ENCODE data around the gene MAP3K7CL. TPM values are rescaled to one million over a fixed set of nuclear protein-coding genes. Genes with fewer than 3 reads are reported as not detected.

Gene MAP3K7CL
- total RNA-seq, 1 donor = 119 TPM

DNA sequence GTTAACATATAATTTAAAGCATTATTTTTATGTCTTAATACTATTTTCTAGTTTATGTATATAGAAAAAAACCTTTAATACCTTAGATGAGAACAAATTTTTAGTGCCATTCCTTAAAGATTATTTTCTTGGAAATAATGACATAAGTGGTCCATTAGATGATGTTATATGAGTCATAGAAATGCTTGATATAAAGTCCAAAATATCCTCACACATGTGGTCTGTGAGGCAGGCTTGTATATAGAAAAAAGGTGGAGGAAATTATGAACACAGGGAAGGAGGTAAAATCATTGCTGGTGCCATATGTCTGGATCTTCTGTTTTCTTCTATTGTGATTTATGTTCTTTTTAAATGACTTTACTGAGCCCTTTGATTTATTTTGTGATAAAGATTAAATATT, 79.3 kb downstream of the MAP3K7CL start:
- Histone ChIP-seq H3K4me3 (ENCODE audit: low read length) (no peak overlapping the region), H3K9me3 (ENCODE audit: low read depth, low read length) (no peaks in the 10 kb centered on the region), H3K27me3 (ENCODE audit: insufficient read depth, low read length) (no peaks in the 10 kb centered on the region), H3K4me1 (ENCODE audit: insufficient read depth, low read length) (peaks cover 18% of the 10 kb centered on the region)

DNA sequence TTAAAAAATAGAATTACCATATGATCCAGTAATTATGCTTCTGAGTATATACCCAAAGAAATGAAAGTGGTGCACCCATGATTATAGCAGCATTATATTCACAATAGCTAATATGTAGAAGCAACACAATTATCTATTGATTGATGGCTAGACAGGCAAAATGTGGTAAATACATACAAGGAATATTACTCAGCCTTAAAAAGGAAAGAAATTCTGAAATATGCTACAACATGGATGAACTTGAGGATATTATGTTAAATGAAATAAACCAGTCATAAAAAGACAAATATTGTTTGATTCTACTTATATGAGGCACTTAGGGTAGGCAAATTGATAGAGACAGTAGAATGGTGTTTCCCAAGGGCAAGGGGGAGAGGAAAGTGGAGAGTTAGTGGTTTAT, 80.8 kb downstream of the MAP3K7CL start:
- Histone ChIP-seq H3K4me3 (ENCODE audit: low read length) (no peak overlapping the region), H3K9me3 (ENCODE audit: low read depth, low read length) (no peaks in the 10 kb centered on the region), H3K27me3 (ENCODE audit: insufficient read depth, low read length) (no peaks in the 10 kb centered on the region), H3K4me1 (ENCODE audit: insufficient read depth, low read length) (peaks cover 18% of the 10 kb centered on the region)

DNA sequence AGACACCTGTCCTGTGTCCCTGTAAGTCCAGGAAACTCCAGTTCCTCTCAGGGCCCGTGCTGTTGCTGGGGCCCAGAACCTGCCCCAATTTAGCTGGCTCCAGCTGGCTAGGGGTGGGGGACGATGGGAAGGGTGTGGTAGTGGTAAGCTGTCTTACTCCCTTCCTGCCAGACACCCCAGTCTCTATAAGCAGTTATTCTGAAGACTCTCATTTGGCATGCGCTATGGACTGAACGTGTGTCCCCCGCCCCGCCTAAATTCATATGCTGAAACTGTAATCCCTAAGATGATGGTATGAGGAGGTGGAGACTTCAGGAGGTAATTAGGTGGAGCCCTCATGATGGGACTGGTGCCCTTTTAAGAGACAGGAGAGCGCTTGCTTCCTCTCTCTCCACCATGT, 82.0 kb downstream of the MAP3K7CL start:
- peaks cover 26% of the 10 kb centered on the region for H3K4me1 ChIP-seq (ENCODE audit: insufficient read depth, low read length)
- H3K4me3 ChIP-seq (ENCODE audit: low read length) = no peak overlapping the region
- H3K9me3 ChIP-seq (ENCODE audit: low read depth, low read length) = no peaks in the 10 kb centered on the region
- no peaks in the 10 kb centered on the region for H3K27me3 ChIP-seq (ENCODE audit: insufficient read depth, low read length)

DNA sequence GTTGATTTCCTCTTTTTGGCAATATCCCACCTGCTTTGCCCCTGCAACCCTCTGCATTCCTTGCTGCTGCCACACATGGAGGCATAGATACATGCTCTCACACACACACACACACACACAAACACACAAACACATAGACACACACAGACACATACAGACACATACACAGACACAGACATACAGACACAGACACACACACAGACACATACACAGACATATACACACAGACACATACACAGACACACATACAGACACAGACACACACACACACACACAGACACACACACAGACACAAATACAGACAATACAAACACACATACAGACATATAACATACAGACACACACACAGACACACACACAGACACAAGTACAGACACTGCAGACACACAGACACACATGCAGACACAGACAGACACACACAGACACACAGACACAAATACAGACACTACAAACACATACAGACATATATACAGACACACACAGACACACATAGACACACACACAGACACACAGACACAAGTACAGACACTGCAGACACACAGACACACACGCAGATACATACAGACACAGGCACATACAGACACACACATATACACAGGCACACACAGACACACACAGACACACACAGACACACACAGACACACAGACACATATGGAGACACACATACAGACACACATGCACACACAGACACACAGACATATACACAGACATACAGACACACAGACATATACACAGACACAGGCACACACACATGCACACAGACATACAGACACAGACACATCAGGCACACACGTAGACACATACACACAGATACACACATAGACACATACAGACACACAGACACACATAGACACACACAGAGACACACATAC, 83.3 kb downstream of the MAP3K7CL start:
- Histone ChIP-seq H3K4me1 (ENCODE audit: insufficient read depth, low read length) (peaks cover 26% of the 10 kb centered on the region), H3K4me3 (ENCODE audit: low read length) (no peak overlapping the region), H3K27me3 (ENCODE audit: insufficient read depth, low read length) (no peaks in the 10 kb centered on the region), H3K9me3 (ENCODE audit: low read depth, low read length) (no peaks in the 10 kb centered on the region)

DNA sequence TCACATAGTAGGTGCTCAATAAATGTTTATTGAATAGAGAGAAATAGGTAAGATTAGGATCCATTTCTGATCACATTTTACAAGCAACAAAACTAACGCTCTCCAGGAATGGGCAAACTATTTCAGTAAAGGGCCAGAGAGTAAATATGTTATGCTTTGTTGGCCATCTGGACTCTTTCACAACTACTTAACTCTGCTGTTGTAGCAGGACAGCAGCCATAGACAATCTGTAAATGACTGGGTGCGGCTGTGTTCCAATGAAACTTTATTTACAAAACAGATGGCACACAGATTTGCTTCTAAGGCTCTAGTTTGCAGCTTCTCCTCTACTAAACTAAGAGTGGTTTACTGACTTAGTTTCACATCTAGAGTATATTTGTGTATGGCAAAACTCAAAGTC, 85.3 kb downstream of the MAP3K7CL start:
- no peaks in the 10 kb centered on the region for H3K9me3 ChIP-seq (ENCODE audit: low read depth, low read length)
- no peaks in the 10 kb centered on the region for H3K27me3 ChIP-seq (ENCODE audit: insufficient read depth, low read length)
- peaks cover 32% of the 10 kb centered on the region for H3K4me1 ChIP-seq (ENCODE audit: insufficient read depth, low read length)
- no peak overlapping the region for H3K4me3 ChIP-seq (ENCODE audit: low read length)

DNA sequence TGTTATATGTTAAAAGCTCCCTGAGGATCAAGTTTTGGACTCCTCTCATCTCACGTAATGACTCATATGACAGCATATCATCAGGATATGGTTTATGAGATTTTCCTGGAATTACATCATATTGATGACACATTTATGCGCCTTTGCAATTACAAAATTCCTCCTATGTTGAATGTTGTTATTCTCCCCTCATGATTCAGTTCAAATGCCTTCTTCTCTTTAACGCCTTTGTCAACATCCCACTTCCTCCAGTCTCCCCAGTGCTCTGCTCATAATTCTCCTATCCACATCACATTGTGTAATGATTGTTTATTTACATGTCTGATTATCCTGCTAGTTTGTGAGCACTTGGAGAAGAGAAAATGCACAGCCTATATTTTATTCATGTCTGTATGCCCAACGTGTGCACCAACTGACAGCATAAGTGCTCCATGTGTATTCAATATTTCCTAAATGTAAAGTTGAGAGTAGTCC, 87.4 kb downstream of the MAP3K7CL start:
- H3K4me1 ChIP-seq (ENCODE audit: insufficient read depth, low read length) = peaks cover 32% of the 10 kb centered on the region
- no peaks in the 10 kb centered on the region for H3K27me3 ChIP-seq (ENCODE audit: insufficient read depth, low read length)
- H3K9me3 ChIP-seq (ENCODE audit: low read depth, low read length) = no peaks in the 10 kb centered on the region
- no peak overlapping the region for H3K4me3 ChIP-seq (ENCODE audit: low read length)

DNA sequence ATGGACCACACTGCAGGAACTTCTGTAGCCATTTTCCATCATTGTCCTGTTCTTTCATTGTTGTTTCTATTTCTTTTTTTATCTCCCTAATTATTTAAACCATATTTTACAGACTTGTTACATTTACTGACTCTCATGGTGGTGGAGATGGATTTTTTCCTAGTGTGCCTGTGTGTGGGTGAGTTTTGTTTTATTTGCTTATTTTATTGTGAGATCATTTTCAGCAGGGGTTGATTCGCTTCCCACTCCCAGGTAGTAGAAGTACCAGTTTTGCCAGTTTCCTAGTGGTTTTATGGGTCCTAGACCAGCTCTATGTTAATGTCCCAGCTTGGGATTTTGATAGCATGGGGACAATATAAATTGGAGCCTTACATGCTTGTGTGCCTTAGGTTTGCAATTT, 88.3 kb downstream of the MAP3K7CL start:
- H3K4me1 ChIP-seq (ENCODE audit: insufficient read depth, low read length) = peaks cover 32% of the 10 kb centered on the region
- no peaks in the 10 kb centered on the region for H3K9me3 ChIP-seq (ENCODE audit: low read depth, low read length)
- no peaks in the 10 kb centered on the region for H3K27me3 ChIP-seq (ENCODE audit: insufficient read depth, low read length)
- no peak overlapping the region for H3K4me3 ChIP-seq (ENCODE audit: low read length)

DNA sequence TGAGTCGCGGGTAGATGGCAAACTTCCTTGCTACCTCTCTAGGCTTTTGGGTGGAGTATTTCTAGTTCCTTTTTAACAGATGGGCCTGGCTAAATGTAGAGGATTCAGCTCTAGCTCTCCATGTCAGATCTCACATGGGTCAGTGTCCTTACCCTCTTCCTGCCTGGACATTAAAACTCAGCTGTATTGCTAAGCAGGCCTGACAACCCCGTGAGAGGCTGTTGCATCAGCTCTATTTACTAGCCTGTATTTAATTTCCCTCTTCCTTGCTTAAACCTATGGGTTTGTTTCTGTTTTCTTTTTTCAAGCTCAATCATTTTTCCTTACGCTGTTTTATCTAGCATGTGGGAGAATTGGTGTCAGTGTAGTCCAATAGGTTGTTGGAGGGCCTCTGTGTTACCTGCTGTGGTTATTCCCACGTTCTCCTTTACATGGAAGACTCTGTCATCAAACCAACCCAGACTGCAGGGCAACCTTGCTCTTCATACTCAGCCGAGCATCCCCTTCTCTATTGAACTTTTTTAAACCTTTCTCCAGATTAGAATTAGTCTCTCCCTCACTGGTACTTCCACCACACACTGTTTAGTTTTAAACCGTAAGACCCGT, 88.8 kb downstream of the MAP3K7CL start:
- peaks cover 32% of the 10 kb centered on the region for H3K4me1 ChIP-seq (ENCODE audit: insufficient read depth, low read length)
- H3K9me3 ChIP-seq (ENCODE audit: low read depth, low read length) = no peaks in the 10 kb centered on the region
- H3K27me3 ChIP-seq (ENCODE audit: insufficient read depth, low read length) = no peaks in the 10 kb centered on the region
- H3K4me3 ChIP-seq (ENCODE audit: low read length) = no peak overlapping the region

DNA sequence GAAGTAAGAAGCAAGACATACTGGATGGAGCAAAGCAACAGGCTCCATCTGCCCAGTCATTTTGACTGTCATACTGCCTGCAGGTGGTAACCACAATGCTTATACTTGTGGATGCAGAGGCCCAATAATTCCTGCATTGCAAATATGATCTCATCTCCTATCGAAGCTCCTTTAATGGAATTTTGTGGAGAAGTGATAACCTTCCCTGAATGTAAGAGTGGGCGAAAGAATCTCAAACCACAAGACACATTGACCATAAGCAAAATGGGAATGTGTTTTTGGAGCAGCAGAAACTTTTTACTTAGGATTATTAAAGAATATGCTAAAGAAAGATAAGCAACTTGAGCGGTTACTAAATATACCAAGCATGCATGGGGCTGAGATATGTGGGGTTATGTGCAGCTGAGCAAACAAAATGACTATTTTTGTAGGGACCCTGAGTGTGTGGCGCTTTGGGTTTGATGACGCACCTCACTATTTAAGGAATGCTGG, 90.9 kb downstream of the MAP3K7CL start:
- H3K9me3 ChIP-seq (ENCODE audit: low read depth, low read length) = no peaks in the 10 kb centered on the region
- H3K27me3 ChIP-seq (ENCODE audit: insufficient read depth, low read length) = no peaks in the 10 kb centered on the region
- peaks cover 32% of the 10 kb centered on the region for H3K4me1 ChIP-seq (ENCODE audit: insufficient read depth, low read length)
- no peak overlapping the region for H3K4me3 ChIP-seq (ENCODE audit: low read length)

DNA sequence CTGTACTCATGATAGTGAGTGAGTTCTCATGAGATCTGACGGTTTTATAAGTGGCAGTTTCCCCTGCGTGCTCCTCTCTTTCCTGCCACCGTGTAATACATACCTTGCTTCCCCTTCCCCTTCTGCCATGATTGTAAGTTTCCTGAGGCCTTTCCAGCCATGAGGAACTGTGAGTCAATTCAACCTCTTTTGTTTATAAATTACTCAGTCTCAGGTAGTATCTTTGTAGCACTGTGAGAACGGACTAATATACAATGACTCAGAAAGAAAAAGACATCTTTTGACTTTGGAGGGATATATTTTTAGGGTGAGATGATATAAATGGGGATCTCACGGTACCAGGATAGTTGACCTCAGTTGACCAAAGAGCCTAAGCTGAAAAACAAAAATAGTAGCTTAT, 93.6 kb downstream of the MAP3K7CL start:
- H3K27me3 ChIP-seq (ENCODE audit: insufficient read depth, low read length) = no peaks in the 10 kb centered on the region
- no peaks in the 10 kb centered on the region for H3K9me3 ChIP-seq (ENCODE audit: low read depth, low read length)
- peaks cover 24% of the 10 kb centered on the region for H3K4me1 ChIP-seq (ENCODE audit: insufficient read depth, low read length)
- no peak overlapping the region for H3K4me3 ChIP-seq (ENCODE audit: low read length)

Other genes with a start within 250 kb of the MAP3K7CL start
- 37.4 TPM for gene LTN1, start 137.8 kb upstream of the MAP3K7CL start, total RNA-seq
- gene RWDD2B, start 111.3 kb upstream of the MAP3K7CL start, total RNA-seq = 1.3 TPM
- 64.0 TPM for gene USP16, start 106.0 kb upstream of the MAP3K7CL start, total RNA-seq
- 120 TPM for gene CCT8, start 57.0 kb upstream of the MAP3K7CL start, total RNA-seq
- gene BACH1, start 168.3 kb downstream of the MAP3K7CL start, total RNA-seq = 232 TPM